ENCODE measurements around the gene ENO1.

- TF ChIP-seq CTCF (tag by site-specific recombination; IDR thresholded peaks at IDR 0.05) (no peak), ZEB2 (tag by site-specific recombination; IDR thresholded peaks at IDR 0.05) (no peak), ZBTB11 (tag by site-specific recombination; conservative IDR thresholded peaks at IDR 0.05; ENCODE audit: low read depth) (no peak), ZNF76 (tag by site-specific recombination; IDR thresholded peaks at IDR 0.05; ENCODE audit: borderline replicate concordance, low read depth) (no peak), ZBTB6 (tag by site-specific recombination; IDR thresholded peaks at IDR 0.05) (no peak), ZFP3 (tag by site-specific recombination; IDR thresholded peaks at IDR 0.05; ENCODE audit: low read depth) (no peak), BCL11A (tag by site-specific recombination; IDR thresholded peaks at IDR 0.05; ENCODE audit: low read depth) (no peak), ATF2 (tag by site-specific recombination; IDR thresholded peaks at IDR 0.05; ENCODE audit: low read depth) (no peak)
Observed at GRCh38 chr1:8908388-8909151, 30.1 kb upstream of the ENO1 start.
